Hepatocyte (in vitro differentiated cells): ENCODE results near the gene PARD3B. TPM values are rescaled to one million over a fixed set of nuclear protein-coding genes. Genes with fewer than 3 reads are reported as not detected.

Experiments
- DNase-seq: peaks from one replicate; pipeline ENCODE4 v3.0.0-alpha.2; 2016; ENCODE audit warnings: low spot score
- H2AFZ ChIP-seq: fragments of 200-600 bp; sonication (generic); 2 replicates; pipeline ENCODE4 v1.6.0; 2016; ENCODE audit warnings: antibody characterized with exemption, mild to moderate bottlenecking
- H3K27ac ChIP-seq: fragments of 200-600 bp; sonication (generic); 2 replicates; pipeline ENCODE4 v1.5.1; 2016; ENCODE audit warnings: mild to moderate bottlenecking
- H3K27me3 ChIP-seq: fragments of 200-600 bp; sonication (generic); 2 replicates; pipeline ENCODE4 v1.6.1; 2016
- H3K36me3 ChIP-seq: fragments of 200-600 bp; sonication (generic); replicated peaks from 2 replicates; pipeline ENCODE4 v1.5.1; 2016; ENCODE audit warnings: low read depth; ENCODE audit not compliant: insufficient read depth
- H3K4me1 ChIP-seq: fragments of 200-600 bp; sonication (generic); 2 replicates; pipeline ENCODE4 v1.5.1; 2016; ENCODE audit warnings: mild to moderate bottlenecking, moderate library complexity; ENCODE audit not compliant: insufficient read depth
- H3K4me2 ChIP-seq: fragments of 200-600 bp; sonication (generic); 2 replicates; pipeline ENCODE4 v1.6.0; 2016
- H3K4me3 ChIP-seq: fragments of 200-600 bp; sonication (generic); 2 replicates; pipeline ENCODE4 v1.5.1; 2016; ENCODE audit warnings: mild to moderate bottlenecking
- H3K79me2 ChIP-seq: fragments of 200-600 bp; sonication (generic); 2 replicates; pipeline ENCODE4 v1.6.0; 2017; ENCODE audit warnings: mild to moderate bottlenecking
- H3K9me2 ChIP-seq: fragments of 200-600 bp; sonication (generic); replicated peaks from 2 replicates; pipeline ENCODE4 v1.6.0; 2017; ENCODE audit warnings: mild to moderate bottlenecking; ENCODE audit not compliant: insufficient read depth
- H3K9me3 ChIP-seq: fragments of 200-600 bp; sonication (generic); 2 replicates; pipeline ENCODE4 v1.5.1; 2016; ENCODE audit warnings: low read depth, mild to moderate bottlenecking
- H4K20me1 ChIP-seq: fragments of 200-600 bp; sonication (generic); 2 replicates; pipeline ENCODE4 v1.6.0; 2016; ENCODE audit warnings: mild to moderate bottlenecking; ENCODE audit not compliant: insufficient read depth, poor library complexity, severe bottlenecking
- EZH2 ChIP-seq: fragments of 200-600 bp; sonication (generic); IDR thresholded peaks from 2 replicates; pipeline ENCODE4 v1.6.1; 2016; ENCODE audit warnings: antibody characterized with exemption, mild to moderate bottlenecking, borderline replicate concordance
- EZH2phosphoT487 ChIP-seq: fragments of 200-600 bp; sonication (generic); IDR thresholded peaks from one replicate; pipeline ENCODE4 v1.6.1; 2018; ENCODE audit warnings: antibody characterized with exemption, mild to moderate bottlenecking, low read depth, moderate library complexity; ENCODE audit not compliant: unreplicated experiment, severe bottlenecking
- WGBS: methylation state at CpG from one replicate; pipeline ENCODE4 v1.1.6; 2016; ENCODE audit warnings: low lambda C conversion rate; ENCODE audit errors: missing lambda C conversion rate; 5-methylcytosine and 5-hydroxymethylcytosine counted together
- polyA plus RNA-seq: library from polyadenylated mRNA; unstranded; fragments of >200 nt; fragmentation: Nextera tagmentation; extraction: Ambion mirVana; gene quantifications from 2 replicates; pipeline ENCODE4 v1.2.1, GENCODE V29; 2016
- total RNA-seq: library from RNA; depleted of rRNA; stranded (reverse); fragments of >200 nt; gene quantifications from 2 replicates; pipeline ENCODE4 v1.2.3, GENCODE V29; 2014
- TF ChIP-seq, protein P1 (sequence below): fragments of 200-600 bp; sonication (generic); IDR thresholded peaks from 2 replicates; pipeline ENCODE4 v1.5.1; 2016; ENCODE audit warnings: antibody characterized with exemption, mild to moderate bottlenecking; ENCODE audit not compliant: poor library complexity

PARD3B gene
- total and polyA plus RNA-seq, 2 experiments from 2014 or later, result 11.5 to 21.7 TPM

DNA sequence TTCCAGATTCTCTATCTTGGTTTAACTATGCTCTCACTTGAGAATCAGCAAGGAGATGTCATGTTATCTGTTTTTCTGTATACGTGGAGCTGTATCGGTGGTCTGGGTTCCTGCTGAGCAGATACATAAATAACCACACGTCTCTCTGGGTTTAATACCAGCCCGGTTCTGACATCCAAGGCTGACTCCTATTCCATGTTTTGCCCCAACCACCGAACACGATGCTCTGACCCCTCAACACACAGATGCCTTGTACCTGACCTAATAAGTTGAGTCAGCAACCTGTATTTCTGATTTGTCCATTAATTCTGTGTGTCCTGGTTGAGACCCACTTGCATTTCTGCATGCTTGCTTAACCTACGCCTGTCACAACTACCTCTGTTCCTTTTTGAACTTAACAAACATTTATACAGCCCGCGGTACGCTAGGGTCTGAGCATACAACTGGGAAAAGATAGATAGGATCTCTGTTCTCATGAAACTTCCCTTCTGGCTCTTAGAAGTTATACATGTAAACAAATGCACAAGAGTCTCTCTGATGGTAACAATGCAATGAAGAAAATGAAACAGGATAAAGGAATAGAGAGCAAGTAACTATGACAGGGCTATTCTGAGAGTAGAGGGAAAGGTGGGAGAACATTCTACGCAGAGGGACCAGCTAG is 480.4 kb downstream of the PARD3B start:
- H3K36me3 ChIP-seq, result no peaks in the 10 kb centered on the region
- TF ChIP-seq EZH2, result no peak
- no peak for TF ChIP-seq EZH2phosphoT487
- TF ChIP-seq, protein P1, sequence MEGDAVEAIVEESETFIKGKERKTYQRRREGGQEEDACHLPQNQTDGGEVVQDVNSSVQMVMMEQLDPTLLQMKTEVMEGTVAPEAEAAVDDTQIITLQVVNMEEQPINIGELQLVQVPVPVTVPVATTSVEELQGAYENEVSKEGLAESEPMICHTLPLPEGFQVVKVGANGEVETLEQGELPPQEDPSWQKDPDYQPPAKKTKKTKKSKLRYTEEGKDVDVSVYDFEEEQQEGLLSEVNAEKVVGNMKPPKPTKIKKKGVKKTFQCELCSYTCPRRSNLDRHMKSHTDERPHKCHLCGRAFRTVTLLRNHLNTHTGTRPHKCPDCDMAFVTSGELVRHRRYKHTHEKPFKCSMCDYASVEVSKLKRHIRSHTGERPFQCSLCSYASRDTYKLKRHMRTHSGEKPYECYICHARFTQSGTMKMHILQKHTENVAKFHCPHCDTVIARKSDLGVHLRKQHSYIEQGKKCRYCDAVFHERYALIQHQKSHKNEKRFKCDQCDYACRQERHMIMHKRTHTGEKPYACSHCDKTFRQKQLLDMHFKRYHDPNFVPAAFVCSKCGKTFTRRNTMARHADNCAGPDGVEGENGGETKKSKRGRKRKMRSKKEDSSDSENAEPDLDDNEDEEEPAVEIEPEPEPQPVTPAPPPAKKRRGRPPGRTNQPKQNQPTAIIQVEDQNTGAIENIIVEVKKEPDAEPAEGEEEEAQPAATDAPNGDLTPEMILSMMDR, result no peak
- DNase-seq, result no peak
- H2AFZ ChIP-seq, result no peak overlapping the region
- no peaks in the 10 kb centered on the region for H3K27me3 ChIP-seq
- H3K79me2 ChIP-seq, result peaks cover 2% of the 10 kb centered on the region
- H3K4me3 ChIP-seq, result no peak overlapping the region
- peak overlapping the region; percentile 67 for H3K4me2 ChIP-seq
- no peaks in the 10 kb centered on the region for H3K9me3 ChIP-seq
- H3K9me2 ChIP-seq, result no peaks in the 10 kb centered on the region
- WGBS, result 60% methylated on average over 11 of the region's 11 CpGs
- no peaks in the 10 kb centered on the region for H4K20me1 ChIP-seq
- peaks cover 16% of the 10 kb centered on the region for H3K4me1 ChIP-seq
- peak overlapping the region; percentile 55 for H3K27ac ChIP-seq

DNA sequence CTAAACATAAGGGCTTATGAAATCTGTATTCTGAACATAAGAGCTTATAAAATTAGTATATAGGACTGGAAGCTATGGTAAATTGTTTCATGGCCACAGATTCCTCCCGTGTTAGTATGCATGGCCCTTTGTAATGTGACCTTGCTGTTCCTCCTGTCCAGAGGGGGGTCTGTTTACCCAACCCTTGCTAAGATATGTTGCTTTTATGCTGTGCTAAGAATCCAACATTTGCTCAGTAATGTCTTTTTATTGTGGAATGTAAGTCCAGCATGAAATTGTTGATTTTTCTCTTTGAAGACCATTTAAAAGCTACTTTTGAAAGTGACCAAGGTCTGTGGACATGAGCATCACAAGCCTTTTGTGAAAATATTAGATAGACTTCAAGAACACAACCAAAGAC is 485.4 kb downstream of the PARD3B start:
- Histone ChIP-seq H2AFZ (no peak overlapping the region), H3K4me1 (peaks cover 4% of the 10 kb centered on the region), H4K20me1 (no peaks in the 10 kb centered on the region), H3K36me3 (no peaks in the 10 kb centered on the region), H3K9me3 (no peaks in the 10 kb centered on the region), H3K4me2 (no peak overlapping the region), H3K9me2 (no peaks in the 10 kb centered on the region), H3K79me2 (no peaks in the 10 kb centered on the region), H3K27me3 (no peaks in the 10 kb centered on the region), H3K4me3 (no peak overlapping the region), H3K27ac (no peak overlapping the region)
- no peak for DNase-seq
- TF ChIP-seq EZH2 (no peak), EZH2phosphoT487 (no peak)
- TF ChIP-seq, protein P1, result no peak
- 38% methylated on average over 1 of the region's 1 CpG for WGBS

DNA sequence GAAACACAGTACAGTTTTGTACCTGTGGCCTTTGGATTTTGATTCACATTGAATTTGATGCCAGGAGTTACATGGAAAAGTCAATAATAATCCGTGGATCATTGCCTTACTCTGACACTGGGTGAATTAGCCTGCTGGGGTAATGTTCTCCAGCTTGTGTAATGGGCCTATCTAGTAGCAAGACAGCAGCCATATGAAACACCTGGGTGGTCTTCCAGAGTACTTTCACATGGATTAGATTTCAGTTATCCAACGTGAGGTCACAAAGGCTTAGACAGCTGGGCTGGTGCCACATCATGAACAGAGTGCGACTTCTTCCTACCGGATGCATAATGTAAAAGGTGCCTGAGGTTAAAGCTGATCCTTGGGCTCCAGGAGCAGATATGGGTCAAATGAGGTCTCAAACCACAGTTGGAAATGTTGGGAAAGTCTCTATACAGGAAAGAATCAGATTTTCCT is 486.8 kb downstream of the PARD3B start:
- TF ChIP-seq, protein P1, result no peak
- TF ChIP-seq EZH2phosphoT487 (no peak), EZH2 (no peak)
- Histone ChIP-seq H3K27me3 (no peaks in the 10 kb centered on the region), H3K27ac (no peak overlapping the region), H3K36me3 (no peaks in the 10 kb centered on the region), H3K4me3 (no peak overlapping the region), H3K9me3 (no peaks in the 10 kb centered on the region), H4K20me1 (no peaks in the 10 kb centered on the region), H3K79me2 (no peaks in the 10 kb centered on the region), H3K9me2 (no peaks in the 10 kb centered on the region), H2AFZ (no peak overlapping the region), H3K4me1 (no peaks in the 10 kb centered on the region), H3K4me2 (no peak overlapping the region)
- DNase-seq, result no peak
- WGBS, result 61% methylated on average over 4 of the region's 4 CpGs

DNA sequence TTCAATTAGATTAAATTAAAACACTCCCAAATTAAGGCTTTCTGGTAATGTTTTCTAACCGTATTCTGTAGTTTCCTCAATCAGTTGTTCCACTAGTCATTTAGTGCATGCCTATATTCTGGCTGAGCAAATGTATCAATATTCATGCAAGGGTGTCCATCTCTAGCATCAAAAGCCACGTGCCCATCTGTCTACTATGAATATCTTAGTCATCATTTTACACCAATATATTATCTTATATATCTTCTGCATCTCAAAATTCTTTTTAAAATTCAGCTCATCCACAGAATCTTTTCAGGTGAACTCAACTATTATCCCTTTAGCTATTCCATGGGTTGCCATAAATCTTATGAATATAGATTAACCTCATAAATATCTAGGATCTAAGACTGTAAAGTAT is 488.2 kb downstream of the PARD3B start:
- no peak overlapping the region for H2AFZ ChIP-seq
- DNase-seq, result no peak
- H3K9me3 ChIP-seq, result no peaks in the 10 kb centered on the region
- WGBS, result 72% methylated on average over 2 of the region's 2 CpGs
- H3K4me3 ChIP-seq, result no peak overlapping the region
- no peaks in the 10 kb centered on the region for H3K36me3 ChIP-seq
- no peaks in the 10 kb centered on the region for H4K20me1 ChIP-seq
- no peaks in the 10 kb centered on the region for H3K79me2 ChIP-seq
- no peak overlapping the region for H3K4me2 ChIP-seq
- H3K4me1 ChIP-seq, result no peaks in the 10 kb centered on the region
- no peaks in the 10 kb centered on the region for H3K27me3 ChIP-seq
- H3K9me2 ChIP-seq, result no peaks in the 10 kb centered on the region
- TF ChIP-seq EZH2phosphoT487, result no peak
- no peak for TF ChIP-seq EZH2
- TF ChIP-seq, protein P1, result no peak
- no peak overlapping the region for H3K27ac ChIP-seq
